Measurements from ENCODE around the gene PALLD. TPM values are rescaled to one million over a fixed set of nuclear protein-coding genes. Genes with fewer than 3 reads are reported as not detected.

The PALLD gene
- total RNA-seq, 4 donors from 2014 or later, result 1,036 to 2,270 (median 2,202) TPM

DNA sequence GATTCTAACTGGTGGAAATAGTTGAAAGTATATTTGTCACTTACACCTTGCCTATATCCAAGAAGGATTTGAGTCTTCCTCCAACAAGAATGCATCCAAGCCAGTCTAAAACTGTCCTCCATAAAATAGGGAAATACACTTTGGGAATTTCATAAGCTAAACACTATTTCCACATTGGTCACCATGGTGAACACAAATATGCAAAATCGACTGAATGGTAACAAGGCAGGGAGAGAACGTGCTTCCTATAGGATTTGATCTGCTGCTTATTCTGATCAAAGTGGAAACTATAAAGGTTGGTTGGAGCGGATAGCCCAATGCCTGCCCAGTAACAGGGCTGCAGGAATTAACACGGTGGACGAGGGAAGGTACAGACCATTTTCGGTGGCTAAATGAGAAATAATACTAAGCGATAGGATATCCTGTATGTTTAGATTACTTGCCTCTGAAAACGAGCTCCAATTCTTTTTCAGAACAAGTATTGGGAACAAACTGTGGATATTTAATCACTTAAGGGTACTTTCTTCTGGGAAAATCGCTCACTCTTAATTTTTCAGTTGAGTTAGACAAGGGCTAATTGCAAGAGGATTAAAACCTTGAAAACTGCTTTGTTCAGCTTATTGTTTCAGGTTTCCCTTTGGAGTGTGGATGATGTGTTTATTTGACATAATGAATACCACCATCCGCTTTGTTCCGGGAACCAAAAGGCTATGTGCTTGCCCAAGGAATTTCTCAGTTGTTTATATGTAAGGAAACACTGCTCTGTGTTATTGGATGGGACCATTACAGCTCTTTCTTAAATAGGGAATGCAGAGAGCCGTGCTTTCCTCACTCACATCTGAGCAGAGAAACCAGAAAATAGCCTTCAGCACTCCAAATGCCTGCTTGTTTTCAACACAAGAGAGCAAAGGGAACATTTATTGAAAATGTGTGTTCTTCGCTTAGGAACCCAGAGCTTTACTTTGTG, 318.8 kb downstream of the PALLD start:
- Histone ChIP-seq H3K4me1 (peaks cover 20 to 78% (median 27%) of the 10 kb centered on the region in 3 donors), H3K27me3 (no peaks in the 10 kb centered on the region), H3K4me3 (peak overlapping the region; percentile 30 to 35), H3K9me3 (no peaks in the 10 kb centered on the region), H3K36me3 (no peaks in the 10 kb centered on the region), H3K27ac (peak overlapping the region; percentile 85 to 100 (median 88))
- TF ChIP-seq, protein P1, sequence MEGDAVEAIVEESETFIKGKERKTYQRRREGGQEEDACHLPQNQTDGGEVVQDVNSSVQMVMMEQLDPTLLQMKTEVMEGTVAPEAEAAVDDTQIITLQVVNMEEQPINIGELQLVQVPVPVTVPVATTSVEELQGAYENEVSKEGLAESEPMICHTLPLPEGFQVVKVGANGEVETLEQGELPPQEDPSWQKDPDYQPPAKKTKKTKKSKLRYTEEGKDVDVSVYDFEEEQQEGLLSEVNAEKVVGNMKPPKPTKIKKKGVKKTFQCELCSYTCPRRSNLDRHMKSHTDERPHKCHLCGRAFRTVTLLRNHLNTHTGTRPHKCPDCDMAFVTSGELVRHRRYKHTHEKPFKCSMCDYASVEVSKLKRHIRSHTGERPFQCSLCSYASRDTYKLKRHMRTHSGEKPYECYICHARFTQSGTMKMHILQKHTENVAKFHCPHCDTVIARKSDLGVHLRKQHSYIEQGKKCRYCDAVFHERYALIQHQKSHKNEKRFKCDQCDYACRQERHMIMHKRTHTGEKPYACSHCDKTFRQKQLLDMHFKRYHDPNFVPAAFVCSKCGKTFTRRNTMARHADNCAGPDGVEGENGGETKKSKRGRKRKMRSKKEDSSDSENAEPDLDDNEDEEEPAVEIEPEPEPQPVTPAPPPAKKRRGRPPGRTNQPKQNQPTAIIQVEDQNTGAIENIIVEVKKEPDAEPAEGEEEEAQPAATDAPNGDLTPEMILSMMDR (IDR thresholded peaks at IDR 0.05), result no peak
- TF ChIP-seq POLR2A (IDR thresholded peaks at IDR 0.05), result peak in 1 of 2 donors; percentile 22
- peak; percentile 54 for TF ChIP-seq EP300 (IDR thresholded peaks at IDR 0.05)
- TF ChIP-seq POLR2AphosphoS5 (IDR thresholded peaks at IDR 0.05), result peak; percentile 96
- peak; percentile 75 for ATAC-seq
- 13 to 22% methylated on average over 9 to 13 of the region's 13 CpGs for WGBS, 2 donors (ENCODE audit: low coverage in 1 of 2)

DNA sequence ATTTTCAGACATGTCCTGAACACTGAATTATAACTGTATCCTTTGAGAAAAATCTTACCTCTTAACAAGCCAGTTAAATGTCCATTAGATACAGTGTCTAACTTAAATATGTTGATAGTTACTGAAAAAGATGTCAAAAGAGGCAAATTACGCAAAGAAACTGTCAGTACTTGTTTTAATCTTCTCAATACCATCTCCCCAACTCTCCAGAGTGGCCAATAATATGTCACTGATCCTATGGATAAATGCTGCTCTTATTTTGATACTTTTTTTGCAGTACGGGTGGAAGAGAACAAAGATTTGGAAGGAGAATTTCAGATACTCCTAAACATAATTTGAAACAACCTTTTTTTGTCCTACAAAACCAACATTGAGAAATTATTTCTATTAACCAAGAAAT, 320.5 kb downstream of the PALLD start:
- no peaks in the 10 kb centered on the region for H3K36me3 ChIP-seq
- H3K9me3 ChIP-seq, result no peaks in the 10 kb centered on the region
- peak overlapping the region; percentile 85 to 100 (median 88) for H3K27ac ChIP-seq
- H3K4me3 ChIP-seq, result peak overlapping the region; percentile 35 to 46
- WGBS, 2 donors (ENCODE audit: low coverage in 1 of 2), result 8 to 29% methylated on average over 2 of the region's 2 CpGs
- no peaks in the 10 kb centered on the region for H3K27me3 ChIP-seq
- TF ChIP-seq POLR2AphosphoS5 (IDR thresholded peaks at IDR 0.05) (no peak), EP300 (IDR thresholded peaks at IDR 0.05) (no peak), POLR2A (IDR thresholded peaks at IDR 0.05) (no peak)
- TF ChIP-seq, protein P1 (IDR thresholded peaks at IDR 0.05), result no peak
- peaks cover 16 to 65% (median 20%) of the 10 kb centered on the region in 3 donors for H3K4me1 ChIP-seq
- ATAC-seq, result no peak

DNA sequence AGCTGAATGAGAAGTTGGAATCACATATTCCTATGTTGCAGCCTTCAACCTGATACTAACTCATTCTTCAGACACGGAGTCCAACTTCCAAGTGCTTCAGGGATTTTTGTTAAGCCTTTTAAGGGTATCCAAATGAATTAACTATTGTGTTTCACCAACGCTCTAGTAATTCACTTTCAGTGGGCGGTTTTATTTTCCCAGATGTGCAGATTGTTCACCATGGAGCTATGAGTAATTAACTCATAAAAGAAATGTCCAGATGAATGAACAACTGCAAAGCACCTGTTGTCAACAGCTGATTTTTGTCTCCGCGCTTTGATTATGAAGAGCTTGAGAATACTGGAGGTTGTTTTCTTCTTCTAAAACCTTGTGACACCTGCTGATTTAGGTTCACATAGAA, 325.6 kb downstream of the PALLD start:
- H3K27ac ChIP-seq, result no peak overlapping the region
- 89% methylated on average over 5 of the region's 5 CpGs for WGBS, 2 donors (ENCODE audit: low coverage in 1 of 2)

DNA sequence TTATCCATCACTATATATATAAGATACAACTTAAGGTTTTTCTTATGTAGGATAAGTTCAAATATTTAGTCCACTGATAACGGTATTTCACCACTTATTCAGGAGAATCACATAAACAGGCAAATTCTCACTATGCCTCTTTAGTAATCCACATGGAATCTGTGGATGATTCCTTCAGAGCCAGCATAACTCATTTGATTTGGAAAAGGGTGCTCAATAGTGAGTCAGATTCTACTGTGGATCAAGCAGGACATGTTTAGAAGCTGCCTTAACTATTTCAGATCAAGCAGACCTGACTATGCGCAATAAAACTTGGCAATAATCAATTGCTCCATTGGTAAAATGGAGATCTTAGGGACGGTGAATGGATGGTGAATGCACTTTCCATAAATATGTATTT, 329.1 kb downstream of the PALLD start:
- ATAC-seq, result no peak
- Histone ChIP-seq H3K4me3 (no peak overlapping the region), H3K27me3 (no peaks in the 10 kb centered on the region), H3K27ac (no peak overlapping the region), H3K9me3 (no peaks in the 10 kb centered on the region), H3K36me3 (no peaks in the 10 kb centered on the region), H3K4me1 (peaks cover 0 to 5% (median 0%) of the 10 kb centered on the region in 3 donors)
- no peak for TF ChIP-seq EP300 (IDR thresholded peaks at IDR 0.05)
- TF ChIP-seq, protein P1 (IDR thresholded peaks at IDR 0.05), result no peak
- no peak for TF ChIP-seq POLR2A (IDR thresholded peaks at IDR 0.05)
- TF ChIP-seq POLR2AphosphoS5 (IDR thresholded peaks at IDR 0.05), result no peak
- WGBS, 2 donors (ENCODE audit: low coverage in 1 of 2), result 80 to 90% methylated on average over 3 of the region's 3 CpGs

More for the DNA sequence above, 325.6 kb downstream of the PALLD start:
- H3K4me1 ChIP-seq, result peaks cover 0 to 25% (median 5%) of the 10 kb centered on the region in 3 donors
- no peak for ATAC-seq
- H3K36me3 ChIP-seq, result no peaks in the 10 kb centered on the region
- TF ChIP-seq, protein P1 (IDR thresholded peaks at IDR 0.05), result no peak
- TF ChIP-seq EP300 (IDR thresholded peaks at IDR 0.05), result no peak
- no peak for TF ChIP-seq POLR2AphosphoS5 (IDR thresholded peaks at IDR 0.05)
- TF ChIP-seq POLR2A (IDR thresholded peaks at IDR 0.05), result no peak
- no peaks in the 10 kb centered on the region for H3K27me3 ChIP-seq
- no peak overlapping the region for H3K4me3 ChIP-seq
- H3K9me3 ChIP-seq, result no peaks in the 10 kb centered on the region

All from gastroesophageal sphincter (tissue), 4 donors.